Measurements from ENCODE around the gene HTR1A. TPM values are rescaled to one million over a fixed set of nuclear protein-coding genes. Genes with fewer than 3 reads are reported as not detected.

HTR1A gene
- total RNA-seq, 1 experiment from 2014 or later = not detected

GRCh38 chr5:63911871-63912270, 50.4 kb downstream of the HTR1A start:
- Histone ChIP-seq H3K36me3 (ENCODE audit: control insufficient read depth, insufficient read depth, low read length) (no peaks in the 10 kb centered on the region), H3K4me3 (ENCODE audit: low read depth in 2 of 2, low read length in 2 of 2) (no peak overlapping the region), H3K4me1 (ENCODE audit: control insufficient read depth, insufficient read depth, low read length) (no peaks in the 10 kb centered on the region), H3K27ac (ENCODE audit: low read length) (no peak overlapping the region), H3K9me3 (ENCODE audit: control insufficient read depth, insufficient read depth, low read depth, low read length) (no peaks in the 10 kb centered on the region; the same call in 1 of the 2 replicates), H3K27me3 (ENCODE audit: control insufficient read depth, insufficient read depth, low read length) (no peaks in the 10 kb centered on the region)
- DNase-seq (ENCODE audit: low read depth, low spot score) = no peak
- no TSS peak for BruUV-seq (replicated peaks)
- intact Hi-C loops (cut with micrococcal nuclease; ENCODE audit: unreplicated experiment) (no loop called here), in situ Hi-C loops (cut with HindIII; ENCODE audit: low pct_unique_long_range_greater_than_20kb, low sequenced_read_pairs) (no loop called here)
- TF ChIP-seq TCF7L2 (IDR thresholded peaks at IDR 0.05; ENCODE audit: low read depth, low read length) (no peak), POLR2AphosphoS5 (IDR thresholded peaks at IDR 0.05; ENCODE audit: low read depth, low read length) (no peak), SIN3A (IDR thresholded peaks at IDR 0.05; ENCODE audit: borderline replicate concordance, insufficient read depth, low read depth, low read length) (no peak)
- TF ChIP-seq, protein P1, sequence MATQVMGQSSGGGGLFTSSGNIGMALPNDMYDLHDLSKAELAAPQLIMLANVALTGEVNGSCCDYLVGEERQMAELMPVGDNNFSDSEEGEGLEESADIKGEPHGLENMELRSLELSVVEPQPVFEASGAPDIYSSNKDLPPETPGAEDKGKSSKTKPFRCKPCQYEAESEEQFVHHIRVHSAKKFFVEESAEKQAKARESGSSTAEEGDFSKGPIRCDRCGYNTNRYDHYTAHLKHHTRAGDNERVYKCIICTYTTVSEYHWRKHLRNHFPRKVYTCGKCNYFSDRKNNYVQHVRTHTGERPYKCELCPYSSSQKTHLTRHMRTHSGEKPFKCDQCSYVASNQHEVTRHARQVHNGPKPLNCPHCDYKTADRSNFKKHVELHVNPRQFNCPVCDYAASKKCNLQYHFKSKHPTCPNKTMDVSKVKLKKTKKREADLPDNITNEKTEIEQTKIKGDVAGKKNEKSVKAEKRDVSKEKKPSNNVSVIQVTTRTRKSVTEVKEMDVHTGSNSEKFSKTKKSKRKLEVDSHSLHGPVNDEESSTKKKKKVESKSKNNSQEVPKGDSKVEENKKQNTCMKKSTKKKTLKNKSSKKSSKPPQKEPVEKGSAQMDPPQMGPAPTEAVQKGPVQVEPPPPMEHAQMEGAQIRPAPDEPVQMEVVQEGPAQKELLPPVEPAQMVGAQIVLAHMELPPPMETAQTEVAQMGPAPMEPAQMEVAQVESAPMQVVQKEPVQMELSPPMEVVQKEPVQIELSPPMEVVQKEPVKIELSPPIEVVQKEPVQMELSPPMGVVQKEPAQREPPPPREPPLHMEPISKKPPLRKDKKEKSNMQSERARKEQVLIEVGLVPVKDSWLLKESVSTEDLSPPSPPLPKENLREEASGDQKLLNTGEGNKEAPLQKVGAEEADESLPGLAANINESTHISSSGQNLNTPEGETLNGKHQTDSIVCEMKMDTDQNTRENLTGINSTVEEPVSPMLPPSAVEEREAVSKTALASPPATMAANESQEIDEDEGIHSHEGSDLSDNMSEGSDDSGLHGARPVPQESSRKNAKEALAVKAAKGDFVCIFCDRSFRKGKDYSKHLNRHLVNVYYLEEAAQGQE (IDR thresholded peaks at IDR 0.05; ENCODE audit: insufficient read depth in 1 of 2, low read depth in 2 of 2, low read length in 1 of 2) = no peak
- TF ChIP-seq, protein P2, sequence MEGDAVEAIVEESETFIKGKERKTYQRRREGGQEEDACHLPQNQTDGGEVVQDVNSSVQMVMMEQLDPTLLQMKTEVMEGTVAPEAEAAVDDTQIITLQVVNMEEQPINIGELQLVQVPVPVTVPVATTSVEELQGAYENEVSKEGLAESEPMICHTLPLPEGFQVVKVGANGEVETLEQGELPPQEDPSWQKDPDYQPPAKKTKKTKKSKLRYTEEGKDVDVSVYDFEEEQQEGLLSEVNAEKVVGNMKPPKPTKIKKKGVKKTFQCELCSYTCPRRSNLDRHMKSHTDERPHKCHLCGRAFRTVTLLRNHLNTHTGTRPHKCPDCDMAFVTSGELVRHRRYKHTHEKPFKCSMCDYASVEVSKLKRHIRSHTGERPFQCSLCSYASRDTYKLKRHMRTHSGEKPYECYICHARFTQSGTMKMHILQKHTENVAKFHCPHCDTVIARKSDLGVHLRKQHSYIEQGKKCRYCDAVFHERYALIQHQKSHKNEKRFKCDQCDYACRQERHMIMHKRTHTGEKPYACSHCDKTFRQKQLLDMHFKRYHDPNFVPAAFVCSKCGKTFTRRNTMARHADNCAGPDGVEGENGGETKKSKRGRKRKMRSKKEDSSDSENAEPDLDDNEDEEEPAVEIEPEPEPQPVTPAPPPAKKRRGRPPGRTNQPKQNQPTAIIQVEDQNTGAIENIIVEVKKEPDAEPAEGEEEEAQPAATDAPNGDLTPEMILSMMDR (IDR thresholded peaks at IDR 0.05) = no peak
- ATAC-seq = no peak
- POLR2A ChIA-PET = no interaction called here
- CTCF ChIA-PET = no interaction called here

Other genes starting within 250 kb of the HTR1A start
- gene RNF180, start 203.4 kb upstream of the HTR1A start, total RNA-seq (2021; ENCODE audit: unreplicated experiment) = 7.8 TPM

Data from Panc1 (cell line).